GM19328 (cell line): Measurements from ENCODE around the gene APOL6.

Experiments used
- ATAC-seq: cut with Tn5 transposase; IDR thresholded peaks from one replicate; pipeline ENCODE4 v1.9.1; 2021; ENCODE audit warnings: mild to moderate bottlenecking, moderate library complexity; ENCODE audit not compliant: unreplicated experiment

The APOL6 gene

GRCh38 chr22:35648066-35649025 is at the start of gene APOL6:
Gene APOL6, plus strand, starts transcription at chr22:35648446. Its CDS starts 7,980 bp downstream, at chr22:35656426.
- no peak for ATAC-seq

- no peak for ATAC-seq
Observed at GRCh38 chr22:35599364-35599763, 48.9 kb upstream of the APOL6 start.

- ATAC-seq, result no peak
Observed at GRCh38 chr22:35600476-35600875, 47.8 kb upstream of the APOL6 start.

- no peak for ATAC-seq
Observed at GRCh38 chr22:35601013-35601580, 47.1 kb upstream of the APOL6 start.

GRCh38 chr22:35601743-35602615 is 46.3 kb upstream of the APOL6 start:
- ATAC-seq, result no peak

- ATAC-seq, result no peak
Observed at GRCh38 chr22:35604621-35605368, 43.5 kb upstream of the APOL6 start.

- no peak for ATAC-seq
Observed at GRCh38 chr22:35605369-35605680, 42.9 kb upstream of the APOL6 start.

GRCh38 chr22:35605851-35606481 is 42.3 kb upstream of the APOL6 start:
- no peak for ATAC-seq

GRCh38 chr22:35606916-35607315 is 41.3 kb upstream of the APOL6 start:
- no peak for ATAC-seq

GRCh38 chr22:35608088-35608487 is 40.2 kb upstream of the APOL6 start:
- no peak for ATAC-seq

- ATAC-seq, result no peak
Observed at GRCh38 chr22:35609261-35609660, 39.0 kb upstream of the APOL6 start.

- no peak for ATAC-seq
Observed at GRCh38 chr22:35609761-35610160, 38.5 kb upstream of the APOL6 start.

GRCh38 chr22:35610741-35611140 is 37.5 kb upstream of the APOL6 start:
- ATAC-seq, result no peak

- no peak for ATAC-seq
Observed at GRCh38 chr22:35611200-35611890, 36.9 kb upstream of the APOL6 start.

GRCh38 chr22:35611891-35612576 is 36.2 kb upstream of the APOL6 start:
- no peak for ATAC-seq

GRCh38 chr22:35612903-35613302 is 35.3 kb upstream of the APOL6 start:
- ATAC-seq, result no peak

- no peak for ATAC-seq
Observed at GRCh38 chr22:35614404-35614803, 33.8 kb upstream of the APOL6 start.

- ATAC-seq, result no peak
Observed at GRCh38 chr22:35615156-35615555, 33.1 kb upstream of the APOL6 start.

- ATAC-seq, result no peak
Observed at GRCh38 chr22:35616043-35616442, 32.2 kb upstream of the APOL6 start.
